Thyroid gland (tissue), 4 donors: ENCODE results near the gene SH3RF1. TPM values are rescaled to one million over a fixed set of nuclear protein-coding genes. Genes with fewer than 3 reads are reported as not detected.
A peak's percentile ranks its signal among the peaks of the same experiment; 100 is the strongest.

ENCODE experiments used
- DNase-seq, 2 donors: peaks; one replicate each; pipeline ENCODE4 v3.0.0-alpha.2; 2019
- H3K27ac ChIP-seq, 3 donors: fragments of 200-600 bp; sonication (generic); 1 replicate in 2 of 3; 2 replicates in 1 of 3; pipeline ENCODE4 v1.5.1; 2016 to 2019; ENCODE audit warnings: mild to moderate bottlenecking in 1 of 3, moderate library complexity in 1 of 3
- H3K27me3 ChIP-seq: fragments of 200-600 bp; sonication (generic); one replicate; pipeline ENCODE4 v1.5.1; 2019
- H3K36me3 ChIP-seq, 2 donors: fragments of 200-600 bp; sonication (generic); one replicate each; pipeline ENCODE4 v1.5.1; 2016 to 2019
- H3K4me1 ChIP-seq, 2 donors: fragments of 200-600 bp; sonication (generic); one replicate each; pipeline ENCODE4 v1.5.1; 2017 to 2019
- H3K4me3 ChIP-seq, 3 donors: fragments of 200-600 bp; sonication (generic); replicated peaks in 1 of 3; 1 replicate in 2 of 3; 2 replicates in 1 of 3; pipeline ENCODE4 v1.5.1; 2016; ENCODE audit warnings: mild to moderate bottlenecking in 1 of 3
- H3K9me3 ChIP-seq: fragments of 200-600 bp; sonication (generic); one replicate; pipeline ENCODE4 v1.5.1; 2017
- CTCF ChIP-seq, 6 experiments: fragments of 200-600 bp in 3 of 6; fragments of 450-650 bp in 3 of 6; sonication (generic) in 3 of 6; IDR thresholded peaks; one replicate each; pipeline ENCODE4 v1.5.1; 2016 to 2019; ENCODE audit warnings: antibody characterized with exemption in 6 of 6, mild to moderate bottlenecking in 2 of 6, inconsistent platforms in 1 of 6, moderate library complexity in 1 of 6
- POLR2A ChIP-seq, 2 donors: fragments of 450-650 bp; IDR thresholded peaks; one replicate each; pipeline ENCODE4 v1.6.1; 2017; ENCODE audit warnings: antibody characterized with exemption in 2 of 2, mild to moderate bottlenecking in 2 of 2, moderate library complexity in 1 of 2
- WGBS, 2 donors: methylation state at CpG; one replicate each; pipeline ENCODE4 v1.1.5; 2017; 5-methylcytosine and 5-hydroxymethylcytosine counted together
- intact Hi-C: fragments of 100-400 bp; cut with DNase I; formaldehyde crosslinking; loops from one replicate; pipeline ENCODE4 v1.15.1; 2023
- total RNA-seq, 4 donors: library from RNA; depleted of rRNA; stranded (reverse); fragments of >200 nt; gene quantifications; one replicate each; pipeline ENCODE4 v1.2.3, GENCODE V29; 2016

SH3RF1 gene
- total RNA-seq, 4 donors from 2014 or later = 29.0 to 41.7 (median 32.5) TPM

GRCh38 chr4:169047956-169048355, 222.8 kb downstream of the SH3RF1 start:
- TF ChIP-seq POLR2A (IDR thresholded peaks at IDR 0.05) (no peak), CTCF (IDR thresholded peaks at IDR 0.05) (no peak)
- Histone ChIP-seq H3K36me3 (no peaks in the 10 kb centered on the region), H3K9me3 (no peaks in the 10 kb centered on the region), H3K4me3 (no peak overlapping the region), H3K4me1 (peaks cover 15 to 18% of the 10 kb centered on the region in 2 donors), H3K27ac (no peak overlapping the region), H3K27me3 (no peaks in the 10 kb centered on the region)
- WGBS, 2 donors = 58 to 80% methylated on average over 4 of the region's 4 CpGs
- DNase-seq = no peak
- intact Hi-C loops = no loop called here

- Histone ChIP-seq H3K4me3 (no peak overlapping the region), H3K36me3 (no peaks in the 10 kb centered on the region), H3K27ac (no peak overlapping the region), H3K9me3 (no peaks in the 10 kb centered on the region), H3K27me3 (no peaks in the 10 kb centered on the region), H3K4me1 (peaks cover 3% of the 10 kb centered on the region in 2 donors)
- intact Hi-C loops = no loop called here
- TF ChIP-seq CTCF (IDR thresholded peaks at IDR 0.05) (peak in 4 of 6 experiments; percentile 28 to 51 (median 46)), POLR2A (IDR thresholded peaks at IDR 0.05) (no peak)
- peak; percentile 38 to 42 for DNase-seq
- WGBS, 2 donors = 59 to 65% methylated on average over 15 of the region's 15 CpGs
Measured at GRCh38 chr4:169045862-169046584, 224.7 kb downstream of the SH3RF1 start.

DNA sequence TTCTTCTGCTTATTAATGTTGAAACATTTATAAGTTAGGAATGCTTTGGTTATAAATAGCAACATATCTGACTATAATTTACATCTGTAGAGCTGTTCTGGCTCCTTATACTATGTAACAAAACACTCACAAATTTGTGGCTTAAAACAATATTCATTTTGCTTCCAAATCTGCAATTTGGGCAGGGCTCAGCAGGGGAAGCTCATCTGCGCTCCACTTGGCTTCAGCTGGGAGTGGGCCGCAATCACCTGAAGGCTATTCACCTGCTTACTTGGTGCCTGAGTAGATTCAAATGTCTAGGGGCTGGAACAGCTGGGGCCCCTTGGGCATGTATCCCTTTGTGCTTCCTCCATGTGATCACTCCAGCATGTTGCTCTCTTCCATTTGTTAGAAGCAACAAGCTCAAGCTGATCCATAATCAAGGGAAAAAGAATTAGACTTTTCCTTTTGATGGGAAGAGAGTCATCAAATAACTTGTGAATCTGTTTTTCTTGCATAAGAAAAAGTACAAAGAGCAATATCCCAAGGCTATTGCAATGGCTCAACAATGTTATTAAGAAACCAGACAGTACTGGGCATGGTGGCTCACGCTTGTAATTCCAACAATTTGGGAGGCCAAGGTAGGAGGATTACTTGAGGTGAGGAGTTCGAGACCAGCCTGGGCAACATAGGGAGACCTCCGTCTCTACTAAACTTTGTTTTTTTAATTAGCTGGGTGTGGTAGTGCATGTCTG, 225.9 kb downstream of the SH3RF1 start:
- TF ChIP-seq POLR2A (IDR thresholded peaks at IDR 0.05) (no peak), CTCF (IDR thresholded peaks at IDR 0.05) (no peak)
- Histone ChIP-seq H3K4me3 (no peak overlapping the region), H3K4me1 (peaks cover 0 to 3% of the 10 kb centered on the region in 2 donors), H3K27me3 (no peaks in the 10 kb centered on the region), H3K27ac (no peak overlapping the region), H3K9me3 (no peaks in the 10 kb centered on the region), H3K36me3 (no peaks in the 10 kb centered on the region)
- no peak for DNase-seq
- 94 to 98% methylated on average over 5 of the region's 5 CpGs for WGBS, 2 donors
- intact Hi-C loops = no loop called here
